Trophoblast cell (in vitro differentiated cells and primary cell): ENCODE measurements around the gene INSYN2B.

Experiments
- DNase-seq, 2 donors: peaks; one replicate each; pipeline ENCODE4 v3.0.0-alpha.2; 2016
- H2AFZ ChIP-seq: 2 replicates; pipeline ENCODE4 v1.6.1; 2013; ENCODE audit warnings: low read length, moderate library complexity, mild to moderate bottlenecking; ENCODE audit not compliant: insufficient read depth, poor library complexity
- H2AK5ac ChIP-seq: 2 replicates; pipeline ENCODE4 v1.6.1; 2013; ENCODE audit warnings: mild to moderate bottlenecking, low read length
- H2BK120ac ChIP-seq: 2 replicates; pipeline ENCODE4 v1.6.1; 2013; ENCODE audit warnings: low read length, mild to moderate bottlenecking, moderate library complexity; ENCODE audit not compliant: insufficient read depth, poor library complexity
- H2BK12ac ChIP-seq: 2 replicates; pipeline ENCODE4 v1.6.1; 2013; ENCODE audit warnings: mild to moderate bottlenecking, low read length, moderate library complexity
- H2BK5ac ChIP-seq: 2 replicates; pipeline ENCODE4 v1.6.1; 2013; ENCODE audit warnings: low read length, low read depth, moderate library complexity, mild to moderate bottlenecking; ENCODE audit not compliant: poor library complexity
- H3K14ac ChIP-seq: 2 replicates; pipeline ENCODE4 v1.6.1; 2013; ENCODE audit warnings: mild to moderate bottlenecking, low read length
- H3K18ac ChIP-seq: 2 replicates; pipeline ENCODE4 v1.6.1; 2013; ENCODE audit warnings: mild to moderate bottlenecking, low read length
- H3K23ac ChIP-seq: 2 replicates; pipeline ENCODE4 v1.6.1; 2013; ENCODE audit warnings: low read length
- H3K27ac ChIP-seq: 2 replicates; pipeline ENCODE4 v1.5.1; 2013; ENCODE audit warnings: low read depth, mild to moderate bottlenecking, inconsistent platforms, low read length, moderate library complexity
- H3K27me3 ChIP-seq: 2 replicates; pipeline ENCODE4 v1.6.1; 2013; ENCODE audit warnings: inconsistent platforms, mild to moderate bottlenecking, low read length, moderate library complexity; ENCODE audit not compliant: insufficient read depth
- H3K36me3 ChIP-seq, 2 experiments: 1 replicate in 1 of 2; 2 replicates in 1 of 2; pipeline ENCODE4 v1.6.1; 2013; ENCODE audit warnings: low read length in 2 of 2, mild to moderate bottlenecking in 2 of 2, moderate library complexity in 1 of 2; ENCODE audit not compliant: insufficient read depth in 2 of 2, control insufficient read depth in 1 of 2
- H3K4ac ChIP-seq: 2 replicates; pipeline ENCODE4 v1.6.1; 2013; ENCODE audit warnings: low read depth, mild to moderate bottlenecking, low read length, moderate library complexity
- H3K4me1 ChIP-seq, 2 experiments: 1 replicate in 1 of 2; 2 replicates in 1 of 2; pipeline ENCODE4 v1.6.1; 2013; ENCODE audit warnings: low read length in 2 of 2, mild to moderate bottlenecking in 2 of 2, moderate library complexity in 1 of 2; ENCODE audit not compliant: insufficient read depth in 2 of 2, control insufficient read depth in 1 of 2
- H3K4me2 ChIP-seq: 2 replicates; pipeline ENCODE4 v1.6.1; 2013; ENCODE audit warnings: inconsistent platforms, mild to moderate bottlenecking, low read length, moderate library complexity
- H3K4me3 ChIP-seq: 2 replicates; pipeline ENCODE4 v1.5.1; 2013; ENCODE audit warnings: mild to moderate bottlenecking, low read depth, low read length, inconsistent platforms
- H3K79me1 ChIP-seq: one replicate; pipeline ENCODE4 v1.6.1; 2013; ENCODE audit warnings: low read length
- H3K79me2 ChIP-seq: 2 replicates; pipeline ENCODE4 v1.6.1; 2013; ENCODE audit warnings: low read length, mild to moderate bottlenecking; ENCODE audit not compliant: control insufficient read depth, insufficient read depth, poor library complexity
- H3K9ac ChIP-seq: 2 replicates; pipeline ENCODE4 v1.6.1; 2013; ENCODE audit warnings: mild to moderate bottlenecking, low read length
- H3K9me3 ChIP-seq: 2 replicates; pipeline ENCODE4 v1.6.1; 2013; ENCODE audit warnings: low read depth, mild to moderate bottlenecking, control low read depth, inconsistent platforms, low read length; ENCODE audit not compliant: insufficient read depth
- H4K12ac ChIP-seq: 2 replicates; pipeline ENCODE4 v1.6.1; 2013; ENCODE audit warnings: low read depth, mild to moderate bottlenecking, low read length, moderate library complexity
- H4K8ac ChIP-seq: 2 replicates; pipeline ENCODE4 v1.6.1; 2013; ENCODE audit warnings: low read depth, mild to moderate bottlenecking, low read length, moderate library complexity
- H4K91ac ChIP-seq: one replicate; pipeline ENCODE4 v1.6.1; 2013; ENCODE audit warnings: low read depth, mild to moderate bottlenecking, low read length, moderate library complexity
- WGBS: extraction: QIAGEN DNeasy Blood & Tissue Kit; methylation state at CpG from one replicate; pipeline ENCODE4 v1.1.7; 2013; ENCODE audit warnings: missing lambda C conversion rate; ENCODE audit not compliant: insufficient read length, insufficient coverage; ENCODE audit errors: extremely low coverage; 5-methylcytosine and 5-hydroxymethylcytosine counted together

Gene INSYN2B

DNA sequence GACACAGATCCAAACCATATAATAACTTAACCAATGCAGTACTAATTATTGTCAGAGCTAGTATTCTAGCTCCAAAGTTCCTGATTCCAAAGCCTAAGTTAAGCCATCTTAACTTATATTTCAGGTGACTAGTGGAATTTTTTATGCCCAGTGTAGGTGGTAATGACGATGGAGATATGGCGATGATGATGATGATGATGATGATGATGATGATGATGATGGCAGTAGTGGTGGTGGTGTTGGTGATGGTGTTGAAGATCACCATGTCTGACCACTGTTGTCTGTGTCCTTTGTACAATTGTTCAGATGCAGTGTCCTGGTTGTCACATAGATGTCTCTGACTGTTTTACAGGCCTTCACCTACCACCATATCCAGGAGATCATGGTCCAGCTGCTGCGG, 139.9 kb downstream of the INSYN2B start:
- no peak overlapping the region for H3K4me3 ChIP-seq
- H3K27ac ChIP-seq: no peak overlapping the region
- no CpG with 5 or more reads among the region's 3 CpGs for WGBS
- no peak overlapping the region for H3K4me2 ChIP-seq
- no peak for DNase-seq
- no peak overlapping the region for H3K14ac ChIP-seq
- H3K27me3 ChIP-seq: no peaks in the 10 kb centered on the region
- H3K79me1 ChIP-seq: no peaks in the 10 kb centered on the region
- no peaks in the 10 kb centered on the region for H3K4me1 ChIP-seq
- H4K91ac ChIP-seq: no peak overlapping the region
- H3K9ac ChIP-seq: no peak overlapping the region
- no peak overlapping the region for H2BK12ac ChIP-seq
- H2BK5ac ChIP-seq: no peak overlapping the region
- no peak overlapping the region for H3K4ac ChIP-seq
- H2AK5ac ChIP-seq: no peak overlapping the region
- H3K18ac ChIP-seq: no peak overlapping the region
- no peak overlapping the region for H2BK120ac ChIP-seq
- no peak overlapping the region for H4K12ac ChIP-seq
- H3K9me3 ChIP-seq: no peaks in the 10 kb centered on the region
- no peak overlapping the region for H3K23ac ChIP-seq
- H2AFZ ChIP-seq: no peak overlapping the region
- H4K8ac ChIP-seq: no peak overlapping the region
- no peaks in the 10 kb centered on the region for H3K79me2 ChIP-seq
- no peaks in the 10 kb centered on the region for H3K36me3 ChIP-seq

DNA sequence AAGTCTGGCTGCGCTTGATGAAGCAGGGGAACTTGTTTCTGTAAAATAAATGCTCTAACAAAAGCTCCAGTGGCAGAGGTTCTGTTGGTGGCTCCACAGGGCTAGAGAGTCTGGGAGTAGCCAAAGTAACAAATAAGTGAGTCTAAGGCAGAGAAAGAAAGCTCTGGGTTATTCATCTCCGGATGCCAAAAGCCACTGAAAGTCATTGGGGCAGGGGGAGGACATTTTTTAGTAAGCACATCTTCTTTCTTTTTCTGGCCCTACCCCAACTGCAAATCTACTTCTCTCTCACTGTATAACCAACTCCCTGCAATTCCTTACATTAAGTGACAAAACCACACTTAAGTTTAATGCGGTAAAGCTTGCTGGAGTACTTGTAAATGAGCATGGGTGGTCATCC, 141.6 kb downstream of the INSYN2B start:
- H3K4ac ChIP-seq: no peak overlapping the region
- H2BK5ac ChIP-seq: no peak overlapping the region
- WGBS: no CpG with 5 or more reads among the region's 3 CpGs
- no peaks in the 10 kb centered on the region for H3K27me3 ChIP-seq
- H3K4me1 ChIP-seq: no peaks in the 10 kb centered on the region
- no peak overlapping the region for H3K18ac ChIP-seq
- no peaks in the 10 kb centered on the region for H3K79me2 ChIP-seq
- no peak overlapping the region for H3K4me3 ChIP-seq
- H3K14ac ChIP-seq: no peak overlapping the region
- no peak overlapping the region for H4K91ac ChIP-seq
- H3K36me3 ChIP-seq: no peaks in the 10 kb centered on the region
- H3K79me1 ChIP-seq: no peaks in the 10 kb centered on the region
- H3K27ac ChIP-seq: no peak overlapping the region
- H2BK120ac ChIP-seq: no peak overlapping the region
- H4K12ac ChIP-seq: no peak overlapping the region
- H2AFZ ChIP-seq: no peak overlapping the region
- no peaks in the 10 kb centered on the region for H3K9me3 ChIP-seq
- no peak overlapping the region for H3K4me2 ChIP-seq
- H2AK5ac ChIP-seq: no peak overlapping the region
- H4K8ac ChIP-seq: no peak overlapping the region
- no peak overlapping the region for H3K23ac ChIP-seq
- DNase-seq: no peak
- no peak overlapping the region for H3K9ac ChIP-seq
- no peak overlapping the region for H2BK12ac ChIP-seq

DNA sequence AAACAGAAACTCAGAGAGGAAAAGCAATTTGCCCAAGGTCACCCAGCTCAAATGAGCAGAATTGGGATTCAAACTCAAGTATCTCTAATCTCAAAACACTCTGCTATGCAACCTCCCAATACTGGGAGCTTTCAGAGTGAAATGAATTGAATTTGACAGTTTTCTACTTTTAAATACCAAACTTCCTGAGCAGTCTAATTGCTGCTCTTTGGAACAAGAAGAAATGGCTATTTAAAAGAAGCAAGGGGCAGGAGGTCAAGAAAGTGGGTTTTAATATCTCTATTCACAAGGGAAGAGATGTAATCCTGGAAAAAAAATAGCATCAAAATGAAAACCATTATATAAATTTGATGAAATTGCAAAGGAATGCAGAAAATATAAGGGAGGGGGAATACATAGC, 142.6 kb downstream of the INSYN2B start:
- DNase-seq: no peak
- Histone ChIP-seq H2BK120ac (no peak overlapping the region), H2AK5ac (no peak overlapping the region)

DNA sequence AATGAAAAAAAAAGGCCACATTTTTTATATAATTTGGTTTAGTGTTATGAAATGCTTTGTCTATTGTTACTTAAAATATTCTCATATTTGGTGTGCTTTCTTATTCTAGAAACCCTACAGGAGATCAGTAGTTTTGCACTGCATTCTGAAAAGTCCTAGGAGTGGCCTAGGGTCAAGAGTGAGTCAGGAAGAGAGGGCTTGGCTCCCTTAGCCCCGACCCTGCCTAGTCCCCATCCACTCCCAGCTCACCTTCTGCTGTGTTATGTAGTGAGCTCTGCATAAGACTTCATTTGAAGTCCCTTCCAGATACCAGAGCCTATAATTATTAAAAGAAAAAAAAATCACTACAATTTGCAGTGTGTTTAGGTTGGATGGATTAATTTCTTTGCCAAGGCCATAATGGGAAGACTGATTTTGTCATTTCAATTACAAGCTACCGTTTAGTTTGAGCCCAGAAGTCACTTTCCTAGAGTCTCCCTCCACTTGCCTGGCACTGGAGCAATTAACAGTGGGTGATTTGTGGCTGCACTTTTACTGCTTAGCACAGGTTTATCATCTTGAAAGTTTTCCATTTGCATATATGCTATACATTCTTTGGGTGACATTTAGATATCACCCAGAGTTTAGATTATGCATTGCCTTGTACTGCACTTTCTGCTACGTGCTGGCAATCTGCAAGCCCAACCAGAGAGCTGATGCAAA, 143.3 kb downstream of the INSYN2B start:
- Histone ChIP-seq H3K4me3 (no peak overlapping the region), H4K8ac (no peak overlapping the region), H3K27me3 (no peaks in the 10 kb centered on the region), H2BK5ac (no peak overlapping the region), H4K91ac (no peak overlapping the region), H3K79me2 (no peaks in the 10 kb centered on the region), H3K79me1 (no peaks in the 10 kb centered on the region), H3K23ac (no peak overlapping the region), H3K4me1 (no peaks in the 10 kb centered on the region), H3K9me3 (peaks cover 1% of the 10 kb centered on the region), H2AK5ac (no peak overlapping the region), H3K9ac (no peak overlapping the region), H2BK120ac (no peak overlapping the region), H3K36me3 (no peaks in the 10 kb centered on the region), H3K4ac (no peak overlapping the region), H3K27ac (no peak overlapping the region), H3K18ac (no peak overlapping the region), H3K14ac (no peak overlapping the region), H4K12ac (no peak overlapping the region), H2AFZ (no peak overlapping the region), H3K4me2 (no peak overlapping the region), H2BK12ac (no peak overlapping the region)
- no peak for DNase-seq
- WGBS: no CpG with 5 or more reads among the region's 3 CpGs

More for the DNA sequence above, 142.6 kb downstream of the INSYN2B start:
- Histone ChIP-seq H4K12ac (no peak overlapping the region), H3K79me2 (no peaks in the 10 kb centered on the region), H2BK12ac (no peak overlapping the region), H2BK5ac (no peak overlapping the region), H2AFZ (no peak overlapping the region), H3K4me2 (no peak overlapping the region), H3K18ac (no peak overlapping the region), H3K4me3 (no peak overlapping the region), H3K23ac (no peak overlapping the region), H4K8ac (no peak overlapping the region), H3K9ac (no peak overlapping the region), H3K27ac (no peak overlapping the region), H3K9me3 (peaks cover 1% of the 10 kb centered on the region), H4K91ac (no peak overlapping the region), H3K4me1 (no peaks in the 10 kb centered on the region), H3K27me3 (no peaks in the 10 kb centered on the region), H3K4ac (no peak overlapping the region), H3K36me3 (no peaks in the 10 kb centered on the region), H3K79me1 (no peaks in the 10 kb centered on the region), H3K14ac (no peak overlapping the region)
